Ecto neural progenitor cell (in vitro differentiated cells): ENCODE results near the gene TXLNB.
"Not testable (repeated sequence)": the region's sequence is repeated elsewhere in the genome, so short reads cannot be mapped to it uniquely, and the experiment has no call there.

Experiments used
- DNase-seq: peaks from one replicate; pipeline ENCODE4 v3.0.0-alpha.2; 2018; ENCODE audit warnings: low spot score

Gene TXLNB

DNA sequence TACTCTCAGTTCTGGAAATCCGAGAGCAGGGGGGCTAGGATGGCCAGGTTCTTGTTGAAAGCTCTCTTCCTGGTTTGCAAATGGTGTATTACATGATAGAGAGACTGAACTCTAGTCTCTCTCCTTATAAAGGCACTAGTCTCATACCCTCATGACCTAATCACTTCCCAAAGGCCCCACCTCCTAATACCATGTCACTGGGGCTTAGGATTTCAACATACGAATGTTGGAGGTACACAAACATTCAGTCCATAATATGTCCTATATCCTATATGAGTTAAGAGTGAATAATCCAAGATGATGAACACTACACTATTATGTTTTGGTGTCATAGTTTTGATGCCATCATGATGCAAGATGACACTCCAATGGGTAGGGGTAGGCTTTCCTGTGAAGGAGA, 20.0 kb upstream of the TXLNB start:
- DNase-seq = no peak

GRCh38 chr6:139308936-139309603, 17.3 kb upstream of the TXLNB start:
- DNase-seq = no peak

- no peak for DNase-seq
These were observed 16.6 kb upstream of the TXLNB start for GRCh38 chr6:139308286-139308916.

GRCh38 chr6:139306291-139306981, 14.6 kb upstream of the TXLNB start:
- DNase-seq = no peak

DNA sequence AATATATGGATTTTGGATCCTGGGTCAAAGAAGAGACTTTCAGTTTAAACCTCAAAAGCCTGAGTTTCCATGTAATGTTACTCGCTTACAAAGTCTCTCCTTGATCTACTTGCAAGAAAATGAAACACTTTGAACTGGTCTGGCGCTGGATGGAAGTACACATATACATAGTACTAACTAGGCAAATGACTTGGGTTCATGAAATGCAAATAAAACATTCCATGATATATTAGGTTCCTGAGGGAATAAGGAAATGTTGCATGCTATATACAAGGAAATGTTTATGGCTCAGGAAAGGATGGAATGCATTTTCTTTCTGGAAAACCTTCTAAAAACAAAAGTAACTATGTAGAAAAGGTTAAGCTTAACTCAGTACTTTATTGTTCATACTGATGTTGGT, 11.4 kb upstream of the TXLNB start:
- no peak for DNase-seq

DNA sequence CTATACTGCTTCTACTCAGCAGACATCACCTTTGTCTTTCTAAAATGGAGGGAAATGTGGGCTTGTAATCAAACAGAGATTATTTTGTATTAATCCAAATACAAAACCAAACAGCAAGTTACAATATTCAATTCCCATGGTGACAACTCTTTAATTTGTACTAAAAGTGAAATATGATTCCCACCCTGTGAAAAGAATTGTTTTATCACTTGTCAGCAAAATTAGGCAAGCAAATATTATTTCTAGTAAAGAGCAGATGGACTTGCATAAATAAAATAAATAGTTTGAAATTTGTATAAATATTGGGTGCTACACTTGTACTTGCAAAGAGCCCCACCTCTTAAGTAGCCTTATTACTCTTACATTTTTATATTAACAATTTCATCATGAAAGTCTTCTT, 6.1 kb upstream of the TXLNB start:
- no peak for DNase-seq

DNA sequence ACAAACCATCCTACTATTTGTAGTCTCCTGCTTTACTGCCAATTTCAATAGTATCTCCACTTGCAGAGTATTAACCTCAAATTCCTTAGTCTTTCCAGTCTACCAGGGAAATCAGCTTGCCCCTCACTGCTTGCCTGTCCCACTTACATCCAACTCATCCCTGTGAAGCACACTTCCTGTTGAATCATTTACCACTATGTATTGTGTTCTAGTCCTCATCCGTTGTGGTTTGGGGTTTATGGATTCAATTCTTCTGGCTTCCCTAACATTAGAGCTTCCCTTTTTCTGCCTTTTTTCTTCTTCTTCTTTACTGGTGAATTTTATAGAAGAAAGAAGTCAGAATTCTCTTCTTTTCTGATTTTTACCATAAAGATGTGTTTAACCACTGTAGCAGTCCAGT, 5.1 kb upstream of the TXLNB start:
- no peak for DNase-seq

DNA sequence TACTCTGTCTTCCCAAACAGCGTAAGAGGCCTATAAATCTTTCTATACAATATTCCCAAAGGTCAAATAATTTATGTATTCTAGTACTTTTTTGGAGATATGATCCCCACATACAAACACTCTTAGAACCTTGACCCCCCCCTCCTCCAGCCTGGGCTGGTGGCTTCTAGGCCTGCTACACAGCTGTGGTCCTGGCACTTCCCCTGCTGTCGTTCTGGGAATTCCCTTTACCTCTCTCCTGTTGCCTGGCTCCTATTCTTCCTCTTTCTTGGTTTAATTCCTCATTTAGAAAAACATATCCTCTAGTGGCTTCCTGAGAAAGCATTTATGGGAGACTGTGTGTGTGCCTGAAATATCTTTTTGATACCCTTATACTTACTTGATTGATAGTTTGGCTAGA, 4.1 kb upstream of the TXLNB start:
- DNase-seq = no peak

- DNase-seq = no peak
These were observed 2.3 kb upstream of the TXLNB start for GRCh38 chr6:139294090-139294489.

GRCh38 chr6:139293230-139293629, 1.4 kb upstream of the TXLNB start:
- not testable (repeated sequence) for DNase-seq

- no peak for DNase-seq
These were observed 949 bp downstream of the TXLNB start for GRCh38 chr6:139290787-139291311.

DNA sequence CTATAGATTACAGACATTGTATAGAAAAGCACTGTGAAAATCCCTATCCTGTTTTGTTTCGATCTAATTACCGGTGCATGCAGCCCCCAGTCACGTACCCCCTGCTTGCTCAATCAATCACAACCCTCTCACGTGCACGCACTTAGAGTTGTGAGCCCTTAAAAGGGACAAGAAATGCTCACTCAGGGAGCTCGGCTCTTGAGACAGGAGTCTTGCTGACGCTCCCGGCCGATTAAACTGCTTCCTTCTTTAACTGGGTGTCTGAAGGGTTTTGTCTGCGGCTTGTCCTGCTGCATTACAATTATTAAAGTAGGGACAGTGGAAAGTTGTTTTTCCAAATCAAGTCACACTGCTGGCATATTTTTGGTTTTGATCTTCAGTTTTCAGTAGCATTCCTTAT, 2.6 kb downstream of the TXLNB start:
- DNase-seq = no peak

DNA sequence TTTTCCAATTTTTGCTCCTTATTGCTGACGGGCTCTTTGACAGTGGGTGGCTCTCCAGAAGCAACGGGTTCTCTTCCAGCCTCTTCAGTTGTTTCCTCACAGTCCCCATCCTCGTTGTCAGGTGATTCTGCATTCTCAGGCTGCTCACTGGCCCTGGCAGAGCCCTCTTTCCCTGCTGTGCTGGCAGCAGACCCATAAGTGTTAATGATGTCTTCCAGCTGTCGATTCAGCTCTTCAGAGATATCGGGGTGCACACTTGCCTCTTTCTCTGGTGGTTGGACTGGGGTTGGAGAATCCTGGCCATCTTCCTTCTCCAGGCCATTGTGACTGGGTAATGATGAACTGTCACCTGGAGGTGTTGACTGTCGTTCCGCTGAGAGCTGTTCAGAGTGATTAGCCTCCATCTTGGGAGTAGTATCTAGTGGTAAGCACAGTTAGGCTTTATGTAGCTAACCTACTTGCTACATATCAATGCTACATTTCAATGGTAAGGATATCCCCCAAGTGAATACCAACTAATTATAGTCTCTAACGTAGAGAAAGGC, 3.2 kb downstream of the TXLNB start:
- no peak for DNase-seq

GRCh38 chr6:139287868-139288267, 3.9 kb downstream of the TXLNB start:
- no peak for DNase-seq

GRCh38 chr6:139286438-139286837, 5.4 kb downstream of the TXLNB start:
- not testable (repeated sequence) for DNase-seq

DNA sequence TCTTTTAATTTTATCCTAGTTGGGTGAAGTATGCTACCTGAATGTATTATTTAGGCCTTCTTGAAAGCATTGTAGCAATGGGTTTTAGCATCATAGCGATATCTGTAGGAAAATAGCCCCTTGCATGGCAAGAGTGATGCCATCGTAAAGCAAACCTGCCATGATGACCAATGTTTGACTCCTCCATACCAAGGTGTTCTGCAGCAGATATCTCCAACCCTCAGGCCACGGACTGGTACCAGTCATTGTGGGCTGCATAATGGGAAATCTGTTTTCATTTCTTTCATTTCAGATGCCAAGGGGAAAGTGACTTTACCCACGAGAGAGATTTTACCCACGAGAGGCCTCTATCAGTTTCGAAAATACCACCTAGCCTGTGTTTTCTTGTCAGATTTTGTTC, 6.2 kb downstream of the TXLNB start:
- DNase-seq = no peak

GRCh38 chr6:139284789-139285188, 7.0 kb downstream of the TXLNB start:
- no peak for DNase-seq

GRCh38 chr6:139282684-139283083, 9.1 kb downstream of the TXLNB start:
- no peak for DNase-seq

GRCh38 chr6:139278190-139278589, 13.6 kb downstream of the TXLNB start:
- no peak for DNase-seq

DNA sequence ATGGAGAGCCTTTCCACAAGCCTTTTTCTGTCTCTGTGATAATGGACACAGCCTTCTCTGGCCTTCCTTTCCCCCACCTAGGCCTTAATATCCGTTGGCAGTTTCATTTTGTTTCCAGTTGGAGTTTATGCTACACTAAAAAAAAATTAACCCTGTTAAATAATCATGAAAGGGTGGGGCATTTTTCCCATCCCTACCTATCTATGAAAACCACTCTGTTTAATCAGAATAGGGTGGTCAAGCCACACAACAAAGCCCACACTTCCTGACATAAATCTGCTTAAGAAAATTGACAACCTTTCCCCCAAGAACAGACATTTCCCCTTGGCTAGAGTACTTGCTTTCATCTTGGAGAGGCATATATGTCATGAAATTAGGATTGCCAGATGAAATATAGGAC, 14.2 kb downstream of the TXLNB start:
- no peak for DNase-seq

GRCh38 chr6:139277161-139277560, 14.6 kb downstream of the TXLNB start:
- DNase-seq = no peak

DNA sequence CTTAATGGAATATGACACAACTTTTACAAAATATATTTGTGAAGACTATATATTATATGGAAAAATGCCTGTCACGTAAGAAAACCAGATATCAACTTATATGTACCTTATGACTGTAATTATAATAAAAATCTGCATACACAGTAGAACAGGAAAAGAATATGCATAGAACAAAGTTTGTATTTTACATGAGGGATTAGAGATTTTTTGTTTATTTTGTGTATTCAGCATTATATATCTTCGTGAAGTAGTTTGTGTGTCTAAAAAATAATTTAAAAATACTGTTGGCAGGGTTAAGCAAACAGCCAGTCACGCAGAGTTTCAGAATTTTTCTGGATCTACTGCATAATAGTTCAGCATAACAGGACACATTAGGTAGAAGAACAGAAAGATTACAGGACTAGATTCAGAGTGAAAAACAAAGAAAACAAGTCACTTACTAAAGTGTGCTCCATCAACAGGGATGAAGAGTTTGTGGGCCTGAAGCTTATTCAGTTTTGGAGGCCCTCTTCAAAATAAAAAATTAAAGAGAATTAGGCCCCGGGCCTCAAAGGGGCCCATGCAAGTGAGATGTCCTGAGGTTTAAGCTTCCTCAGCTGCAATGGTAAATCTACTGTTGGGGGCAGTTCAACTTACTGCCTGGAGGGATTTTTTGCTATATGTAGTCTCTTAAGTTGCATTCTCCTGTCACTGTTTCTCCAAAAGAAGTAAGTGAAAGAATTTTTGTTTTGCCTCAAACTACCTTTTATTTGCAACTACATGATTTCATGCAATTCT, 16.3 kb downstream of the TXLNB start:
- DNase-seq = no peak
